Stimulated activated naive B cell treated with anti-CD40 and anti-IgM and Interleukin-4, amounts not matched to agents 10 μg/mL and 1 μg/mL and 100 μg/mL, for 72 hours (primary cell): ENCODE results near the gene FAM3B.

Experiments
- ATAC-seq, 2 donors: fragments of 150-1000 bp; cut with Tn5 transposase; replicated peaks; 2 replicates each; pipeline ENCODE4 v1.10.0; 2021; ENCODE audit warnings: moderate library complexity in 1 of 2
- DNase-seq: peaks from one replicate; pipeline ENCODE4 v3.0.0; 2021
- H3K27ac Mint-ChIP-seq: one replicate; pipeline ENCODE4 v1.8.0; 2022; ENCODE audit warnings: mild to moderate bottlenecking, mixed read lengths
- H3K27me3 Mint-ChIP-seq, 2 donors: one replicate each; pipeline ENCODE4 v1.8.0; 2022; ENCODE audit warnings: mixed read lengths in 2 of 2
- H3K36me3 Mint-ChIP-seq, 2 donors: one replicate each; pipeline ENCODE4 v1.8.0; 2022; ENCODE audit warnings: mixed read lengths in 2 of 2, mild to moderate bottlenecking in 1 of 2
- H3K4me1 Mint-ChIP-seq, 2 donors: one replicate each; pipeline ENCODE4 v1.8.0; 2022; ENCODE audit warnings: mixed read lengths in 2 of 2, mild to moderate bottlenecking in 1 of 2
- H3K4me3 Mint-ChIP-seq, 2 donors: one replicate each; pipeline ENCODE4 v1.8.0; 2022; ENCODE audit warnings: mild to moderate bottlenecking in 2 of 2, mixed read lengths in 2 of 2, moderate library complexity in 1 of 2
- H3K9me3 Mint-ChIP-seq, 2 donors: one replicate each; pipeline ENCODE4 v1.8.0; 2022; ENCODE audit warnings: mixed read lengths in 2 of 2, mild to moderate bottlenecking in 1 of 2

The FAM3B gene

GRCh38 chr21:41326414-41327080 is 9.9 kb downstream of the FAM3B start:
- H3K9me3 Mint-ChIP-seq = no peaks in the 10 kb centered on the region
- peaks cover 0 to 1% of the 10 kb centered on the region in 2 donors for H3K4me1 Mint-ChIP-seq
- no peak for DNase-seq
- H3K27ac Mint-ChIP-seq = no peak overlapping the region
- no peaks in the 10 kb centered on the region for H3K36me3 Mint-ChIP-seq
- H3K27me3 Mint-ChIP-seq = peaks cover 0 to 18% of the 10 kb centered on the region in 2 donors
- ATAC-seq = peak in 1 of 2 donors; percentile 42
- H3K4me3 Mint-ChIP-seq = no peak overlapping the region

- no peaks in the 10 kb centered on the region for H3K36me3 Mint-ChIP-seq
- no peak for DNase-seq
- H3K27ac Mint-ChIP-seq = no peak overlapping the region
- no peaks in the 10 kb centered on the region for H3K9me3 Mint-ChIP-seq
- peaks cover 0 to 1% of the 10 kb centered on the region in 2 donors for H3K4me1 Mint-ChIP-seq
- H3K4me3 Mint-ChIP-seq = no peak overlapping the region
- peaks cover 5 to 22% of the 10 kb centered on the region in 2 donors for H3K27me3 Mint-ChIP-seq
- no peak for ATAC-seq
These were observed 11.2 kb downstream of the FAM3B start for GRCh38 chr21:41327753-41328152.

- H3K27ac Mint-ChIP-seq = no peak overlapping the region
- DNase-seq = no peak
- H3K9me3 Mint-ChIP-seq = peaks cover 6% of the 10 kb centered on the region in 2 donors
- peaks cover 4 to 5% of the 10 kb centered on the region in 2 donors for H3K36me3 Mint-ChIP-seq
- ATAC-seq = no peak
- H3K27me3 Mint-ChIP-seq = peaks cover 5 to 22% of the 10 kb centered on the region in 2 donors
- H3K4me1 Mint-ChIP-seq = peaks cover 0 to 1% of the 10 kb centered on the region in 2 donors
- no peak overlapping the region for H3K4me3 Mint-ChIP-seq
These were observed 12.3 kb downstream of the FAM3B start for GRCh38 chr21:41328660-41329607.

- peaks cover 6 to 8% of the 10 kb centered on the region in 2 donors for H3K9me3 Mint-ChIP-seq
- ATAC-seq (no peak), DNase-seq (no peak)
- H3K4me3 Mint-ChIP-seq = no peak overlapping the region
- H3K27me3 Mint-ChIP-seq = peaks cover 10 to 22% of the 10 kb centered on the region in 2 donors
- H3K4me1 Mint-ChIP-seq = no peaks in the 10 kb centered on the region
- peaks cover 4 to 5% of the 10 kb centered on the region in 2 donors for H3K36me3 Mint-ChIP-seq
- H3K27ac Mint-ChIP-seq = no peak overlapping the region
These were observed 17.2 kb downstream of the FAM3B start for GRCh38 chr21:41333752-41334151.

GRCh38 chr21:41337515-41337914 is 20.9 kb downstream of the FAM3B start:
- DNase-seq (no peak), ATAC-seq (no peak)
- Mint-ChIP-seq H3K27ac (no peak overlapping the region), H3K36me3 (peaks cover 4 to 9% of the 10 kb centered on the region in 2 donors), H3K9me3 (peaks cover 11 to 13% of the 10 kb centered on the region in 2 donors), H3K4me3 (no peak overlapping the region), H3K4me1 (no peaks in the 10 kb centered on the region), H3K27me3 (peaks cover 14 to 17% of the 10 kb centered on the region in 2 donors)

GRCh38 chr21:41338455-41338854 is 21.9 kb downstream of the FAM3B start:
- H3K27me3 Mint-ChIP-seq = peaks cover 15 to 18% of the 10 kb centered on the region in 2 donors
- no peak overlapping the region for H3K27ac Mint-ChIP-seq

GRCh38 chr21:41342035-41342434 is 25.4 kb downstream of the FAM3B start:
- DNase-seq (no peak), ATAC-seq (no peak)
- Mint-ChIP-seq H3K4me3 (no peak overlapping the region), H3K36me3 (peaks cover 0 to 5% of the 10 kb centered on the region in 2 donors), H3K27me3 (peaks cover 22 to 32% of the 10 kb centered on the region in 2 donors), H3K4me1 (no peaks in the 10 kb centered on the region), H3K9me3 (peaks cover 4 to 5% of the 10 kb centered on the region in 2 donors), H3K27ac (no peak overlapping the region)

More at GRCh38 chr21:41338455-41338854, 21.9 kb downstream of the FAM3B start:
- H3K36me3 Mint-ChIP-seq = peaks cover 3 to 9% of the 10 kb centered on the region in 2 donors
- H3K4me1 Mint-ChIP-seq = no peaks in the 10 kb centered on the region
- no peak overlapping the region for H3K4me3 Mint-ChIP-seq
- ATAC-seq (no peak), DNase-seq (no peak)
- H3K9me3 Mint-ChIP-seq = peaks cover 10 to 11% of the 10 kb centered on the region in 2 donors

GRCh38 chr21:41344146-41344545 is 27.5 kb downstream of the FAM3B start:
- H3K27me3 Mint-ChIP-seq = peaks cover 18 to 33% of the 10 kb centered on the region in 2 donors
- ATAC-seq = no peak
- H3K27ac Mint-ChIP-seq = no peak overlapping the region

GRCh38 chr21:41345356-41345755 is 28.8 kb downstream of the FAM3B start:
- Mint-ChIP-seq H3K27me3 (peaks cover 16 to 39% of the 10 kb centered on the region in 2 donors), H3K4me1 (no peaks in the 10 kb centered on the region), H3K36me3 (peaks cover 0 to 5% of the 10 kb centered on the region in 2 donors), H3K27ac (no peak overlapping the region), H3K9me3 (peaks cover 4 to 5% of the 10 kb centered on the region in 2 donors), H3K4me3 (no peak overlapping the region)
- ATAC-seq = no peak
- DNase-seq = no peak

More at GRCh38 chr21:41344146-41344545, 27.5 kb downstream of the FAM3B start:
- Mint-ChIP-seq H3K9me3 (peaks cover 4 to 5% of the 10 kb centered on the region in 2 donors), H3K4me3 (no peak overlapping the region), H3K4me1 (no peaks in the 10 kb centered on the region), H3K36me3 (peaks cover 0 to 5% of the 10 kb centered on the region in 2 donors)
- DNase-seq = no peak

- no peak overlapping the region for H3K4me3 Mint-ChIP-seq
- H3K4me1 Mint-ChIP-seq = peaks cover 0 to 1% of the 10 kb centered on the region in 2 donors
- H3K27ac Mint-ChIP-seq = no peak overlapping the region
These were observed 29.5 kb downstream of the FAM3B start for GRCh38 chr21:41345934-41346685.

GRCh38 chr21:41346758-41347157 is 30.2 kb downstream of the FAM3B start:
- H3K4me3 Mint-ChIP-seq = no peak overlapping the region
- peaks cover 4 to 5% of the 10 kb centered on the region in 2 donors for H3K9me3 Mint-ChIP-seq
- no peak overlapping the region for H3K27ac Mint-ChIP-seq
- H3K36me3 Mint-ChIP-seq = peaks cover 0 to 5% of the 10 kb centered on the region in 2 donors
- DNase-seq (no peak), ATAC-seq (no peak)
- peaks cover 22 to 43% of the 10 kb centered on the region in 2 donors for H3K27me3 Mint-ChIP-seq
- peaks cover 0 to 1% of the 10 kb centered on the region in 2 donors for H3K4me1 Mint-ChIP-seq

More at GRCh38 chr21:41345934-41346685, 29.5 kb downstream of the FAM3B start:
- H3K9me3 Mint-ChIP-seq = peaks cover 4 to 5% of the 10 kb centered on the region in 2 donors
- H3K36me3 Mint-ChIP-seq = peaks cover 0 to 5% of the 10 kb centered on the region in 2 donors
- ATAC-seq (no peak), DNase-seq (no peak)
- peaks cover 22 to 47% of the 10 kb centered on the region in 2 donors for H3K27me3 Mint-ChIP-seq

- H3K27me3 Mint-ChIP-seq = peaks cover 13 to 37% of the 10 kb centered on the region in 2 donors
- no peak for ATAC-seq
These were observed 31.8 kb downstream of the FAM3B start for GRCh38 chr21:41348434-41348833.

GRCh38 chr21:41349126-41349525 is 32.5 kb downstream of the FAM3B start:
- H3K9me3 Mint-ChIP-seq = no peaks in the 10 kb centered on the region
- no peak for DNase-seq
- no peak for ATAC-seq
- peaks cover 0 to 1% of the 10 kb centered on the region in 2 donors for H3K4me1 Mint-ChIP-seq
- H3K27me3 Mint-ChIP-seq = peaks cover 11 to 34% of the 10 kb centered on the region in 2 donors
- no peak overlapping the region for H3K4me3 Mint-ChIP-seq
- H3K27ac Mint-ChIP-seq = no peak overlapping the region
- H3K36me3 Mint-ChIP-seq = no peaks in the 10 kb centered on the region

More at GRCh38 chr21:41348434-41348833, 31.8 kb downstream of the FAM3B start:
- Mint-ChIP-seq H3K27ac (no peak overlapping the region), H3K9me3 (no peaks in the 10 kb centered on the region), H3K4me3 (no peak overlapping the region), H3K36me3 (no peaks in the 10 kb centered on the region), H3K4me1 (peaks cover 0 to 1% of the 10 kb centered on the region in 2 donors)
- DNase-seq = no peak
